Lower leg skin (tissue), 3 donors: ENCODE measurements around the gene PLEKHO1.

Experiments used
- POLR2A ChIP-seq, 2 donors: fragments of 450-650 bp; IDR thresholded peaks; one replicate each; pipeline ENCODE4 v1.6.1; 2016 to 2017; ENCODE audit warnings: antibody characterized with exemption in 2 of 2, mild to moderate bottlenecking in 1 of 2, moderate library complexity in 1 of 2
- TF ChIP-seq, protein P1 (sequence below), 3 donors: fragments of 450-650 bp; IDR thresholded peaks; one replicate each; pipeline ENCODE4 v1.5.1; 2016; ENCODE audit warnings: antibody characterized with exemption in 3 of 3, mild to moderate bottlenecking in 3 of 3, moderate library complexity in 2 of 3

DNA sequence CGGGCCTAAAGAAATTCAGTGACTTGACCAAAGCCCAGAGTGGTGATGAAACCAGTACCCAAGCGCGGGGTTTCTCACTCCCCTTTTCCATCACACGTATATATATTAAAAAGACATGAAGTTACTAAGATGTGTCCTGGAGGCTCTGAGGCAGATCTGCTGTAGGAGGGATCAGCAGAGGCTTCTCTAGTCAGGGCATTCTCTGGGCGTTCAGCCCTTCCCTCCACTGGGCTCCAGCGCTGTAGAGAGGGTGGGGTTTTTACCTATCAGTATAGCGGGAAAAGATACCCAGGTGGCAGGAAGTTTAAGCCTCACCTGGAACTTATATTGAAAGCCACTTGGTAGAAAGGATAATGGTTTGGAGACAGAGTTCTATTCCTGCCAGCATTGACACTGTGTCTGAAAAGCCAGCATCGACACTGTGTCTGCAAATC lies 862 bp upstream of the PLEKHO1 start:
- TF ChIP-seq, protein P1, sequence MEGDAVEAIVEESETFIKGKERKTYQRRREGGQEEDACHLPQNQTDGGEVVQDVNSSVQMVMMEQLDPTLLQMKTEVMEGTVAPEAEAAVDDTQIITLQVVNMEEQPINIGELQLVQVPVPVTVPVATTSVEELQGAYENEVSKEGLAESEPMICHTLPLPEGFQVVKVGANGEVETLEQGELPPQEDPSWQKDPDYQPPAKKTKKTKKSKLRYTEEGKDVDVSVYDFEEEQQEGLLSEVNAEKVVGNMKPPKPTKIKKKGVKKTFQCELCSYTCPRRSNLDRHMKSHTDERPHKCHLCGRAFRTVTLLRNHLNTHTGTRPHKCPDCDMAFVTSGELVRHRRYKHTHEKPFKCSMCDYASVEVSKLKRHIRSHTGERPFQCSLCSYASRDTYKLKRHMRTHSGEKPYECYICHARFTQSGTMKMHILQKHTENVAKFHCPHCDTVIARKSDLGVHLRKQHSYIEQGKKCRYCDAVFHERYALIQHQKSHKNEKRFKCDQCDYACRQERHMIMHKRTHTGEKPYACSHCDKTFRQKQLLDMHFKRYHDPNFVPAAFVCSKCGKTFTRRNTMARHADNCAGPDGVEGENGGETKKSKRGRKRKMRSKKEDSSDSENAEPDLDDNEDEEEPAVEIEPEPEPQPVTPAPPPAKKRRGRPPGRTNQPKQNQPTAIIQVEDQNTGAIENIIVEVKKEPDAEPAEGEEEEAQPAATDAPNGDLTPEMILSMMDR (IDR thresholded peaks at IDR 0.05) = no peak
- no peak for TF ChIP-seq POLR2A (IDR thresholded peaks at IDR 0.05)
